GF-D8 (cell line): ENCODE data around the gene ATP11C.
"Not testable (repeated sequence)": the region's sequence is repeated elsewhere in the genome, so short reads cannot be mapped to it uniquely, and the experiment has no call there.

ENCODE experiments used
- DNase-seq: peaks from one replicate; lab custom pipeline; 2025; lab: John Stamatoyannopoulos, UW

ATP11C gene

DNA sequence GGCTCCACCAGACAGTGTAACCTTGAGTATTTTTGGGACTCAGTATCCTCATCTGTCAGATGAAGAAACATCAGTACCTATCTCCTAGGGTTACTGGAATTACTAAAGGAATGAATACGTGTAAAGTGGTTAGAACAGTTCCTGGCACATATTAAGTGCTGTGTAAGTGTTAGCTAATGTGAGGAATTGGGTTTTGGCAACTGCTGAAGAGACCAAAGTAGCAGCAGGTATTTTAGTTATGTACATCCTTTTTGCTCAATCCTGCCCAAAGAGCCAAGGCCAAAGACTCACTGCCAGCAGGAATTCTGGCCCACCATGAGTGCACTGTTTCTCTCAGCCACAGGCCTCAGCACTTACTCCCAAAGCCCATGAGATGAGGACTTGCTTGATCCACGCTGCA, 208.2 kb downstream of the ATP11C start:
- DNase-seq, result no peak

DNA sequence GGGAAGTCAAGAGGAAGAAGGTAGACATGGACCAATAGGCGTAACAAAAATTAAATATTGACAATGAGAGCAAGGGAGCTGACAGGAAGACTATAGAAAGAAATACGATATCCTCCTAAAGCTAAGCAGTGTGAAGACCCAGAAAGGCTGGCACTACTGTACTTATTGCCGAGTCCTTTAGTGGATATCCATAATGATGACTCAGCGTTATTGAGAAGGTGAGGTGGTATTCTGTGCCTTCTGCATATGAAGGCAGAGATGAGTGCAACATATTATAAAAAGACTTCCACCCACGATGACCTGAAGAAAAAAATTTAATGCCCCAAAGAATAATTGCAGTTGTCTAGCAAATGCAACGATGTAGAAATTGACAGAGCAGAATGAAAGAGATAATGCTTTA, 211.9 kb downstream of the ATP11C start:
- DNase-seq, result no peak

GRCh38 chrX:139720136-139720535, 212.7 kb downstream of the ATP11C start:
- no peak for DNase-seq

DNA sequence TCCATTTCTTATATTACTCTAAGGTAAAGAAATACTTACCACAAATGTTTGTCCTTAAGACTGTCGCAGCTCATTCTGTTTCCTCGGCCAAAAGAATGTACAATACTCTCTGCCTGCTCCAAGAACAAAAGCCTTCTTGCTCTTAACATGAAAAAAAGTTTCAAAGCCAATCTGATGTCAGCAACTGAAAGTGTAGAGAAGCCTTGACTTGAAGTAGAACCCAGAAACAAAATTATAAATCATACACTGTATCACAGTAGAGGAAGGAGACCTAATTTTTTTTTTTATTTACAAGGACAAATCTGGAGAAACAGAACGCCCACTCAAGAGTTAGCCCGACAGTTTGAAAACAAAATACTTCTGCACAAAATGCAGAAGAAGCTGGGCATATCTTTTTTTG, 224.8 kb downstream of the ATP11C start, which contains the start of gene MCF2:
MCF2 (minus strand) TSS at position 101 of the 400 bp plus-strand sequence. CDS start 56,423 bp downstream, outside the sequence.
- DNase-seq, result no peak

DNA sequence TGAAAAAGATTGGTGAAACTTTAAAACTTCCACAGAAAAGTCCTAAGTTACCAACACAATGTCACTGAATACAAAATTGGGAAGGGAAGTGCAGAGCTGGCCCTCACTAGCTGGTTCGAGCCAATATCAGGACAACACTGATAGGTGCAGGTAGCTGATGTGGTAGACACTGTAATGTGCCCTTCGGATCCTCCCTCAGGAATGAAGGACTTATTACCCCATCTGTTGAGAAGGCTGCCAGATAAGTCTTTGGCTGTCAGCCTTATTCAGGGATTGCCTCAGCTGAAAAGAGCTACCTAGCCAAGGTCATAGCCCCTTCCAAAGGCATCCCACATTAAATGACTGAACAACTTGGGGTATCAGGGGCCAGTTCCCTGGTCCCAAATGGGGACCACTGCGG, 230.2 kb downstream of the ATP11C start:
- no peak for DNase-seq

GRCh38 chrX:139692908-139693307, 239.9 kb downstream of the ATP11C start:
- DNase-seq, result no peak

- DNase-seq, result no peak
Measured at GRCh38 chrX:139692506-139692849, 240.4 kb downstream of the ATP11C start.

DNA sequence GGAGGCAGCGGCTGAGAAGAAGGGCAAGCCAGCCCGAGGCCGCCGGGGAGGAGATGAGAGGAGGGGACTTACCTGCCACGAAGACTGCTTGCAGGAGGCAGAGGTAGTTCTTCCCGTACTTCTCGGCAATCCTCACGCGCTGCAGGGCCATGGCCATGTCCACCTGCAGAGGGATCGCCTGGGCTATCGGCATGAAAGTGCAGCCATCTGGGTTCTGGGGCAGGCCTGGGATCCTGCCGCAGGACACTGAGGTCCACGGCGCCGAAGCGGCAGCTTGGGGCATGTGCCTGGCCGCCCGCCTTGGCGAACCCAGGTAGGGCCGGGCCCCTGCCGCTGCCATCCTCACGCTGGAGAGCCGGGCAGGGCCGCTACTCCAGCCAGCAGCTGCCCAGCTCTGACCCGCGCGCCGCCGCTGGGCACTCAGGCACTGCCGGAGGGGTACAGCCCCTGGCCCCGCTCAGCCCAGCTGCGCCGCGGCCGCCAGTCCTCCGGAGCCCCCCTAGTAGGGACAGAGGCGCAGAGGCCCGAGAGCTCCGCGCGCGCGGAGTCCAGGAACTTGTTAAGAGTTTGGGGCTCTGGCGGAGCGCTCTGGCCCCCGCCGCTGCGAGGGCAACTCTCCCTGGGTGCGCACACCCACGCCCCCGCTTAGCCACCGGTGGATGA, 240.9 kb downstream of the ATP11C start:
- no peak for DNase-seq

GRCh38 chrX:139691493-139691842, 241.4 kb downstream of the ATP11C start:
- DNase-seq, result no peak

GRCh38 chrX:139685175-139685574, 247.7 kb downstream of the ATP11C start:
- DNase-seq, result not testable (repeated sequence)

GRCh38 chrX:139680356-139680755, 252.5 kb downstream of the ATP11C start:
- no peak for DNase-seq
